Retinal pigment epithelial cell (primary cell): ENCODE results near the gene ADAMTSL4.
"Not testable (repeated sequence)": the region's sequence is repeated elsewhere in the genome, so short reads cannot be mapped to it uniquely, and the experiment has no call there.

Experiments used
- DNase-seq: peaks from one replicate; pipeline ENCODE4 v3.0.0-alpha.2; 2010; ENCODE audit warnings: low read depth
- H3K4me3 ChIP-seq: 2 replicates; pipeline ENCODE4 v1.5.1; 2011; ENCODE audit warnings: mild to moderate bottlenecking, low read length, control low read depth, moderate library complexity
- TF ChIP-seq, protein P1 (sequence below): conservative IDR thresholded peaks from 2 replicates; pipeline ENCODE4 v1.5.1; 2011; ENCODE audit warnings: low read depth, low read length, control low read depth, inconsistent platforms

ADAMTSL4 gene

DNA sequence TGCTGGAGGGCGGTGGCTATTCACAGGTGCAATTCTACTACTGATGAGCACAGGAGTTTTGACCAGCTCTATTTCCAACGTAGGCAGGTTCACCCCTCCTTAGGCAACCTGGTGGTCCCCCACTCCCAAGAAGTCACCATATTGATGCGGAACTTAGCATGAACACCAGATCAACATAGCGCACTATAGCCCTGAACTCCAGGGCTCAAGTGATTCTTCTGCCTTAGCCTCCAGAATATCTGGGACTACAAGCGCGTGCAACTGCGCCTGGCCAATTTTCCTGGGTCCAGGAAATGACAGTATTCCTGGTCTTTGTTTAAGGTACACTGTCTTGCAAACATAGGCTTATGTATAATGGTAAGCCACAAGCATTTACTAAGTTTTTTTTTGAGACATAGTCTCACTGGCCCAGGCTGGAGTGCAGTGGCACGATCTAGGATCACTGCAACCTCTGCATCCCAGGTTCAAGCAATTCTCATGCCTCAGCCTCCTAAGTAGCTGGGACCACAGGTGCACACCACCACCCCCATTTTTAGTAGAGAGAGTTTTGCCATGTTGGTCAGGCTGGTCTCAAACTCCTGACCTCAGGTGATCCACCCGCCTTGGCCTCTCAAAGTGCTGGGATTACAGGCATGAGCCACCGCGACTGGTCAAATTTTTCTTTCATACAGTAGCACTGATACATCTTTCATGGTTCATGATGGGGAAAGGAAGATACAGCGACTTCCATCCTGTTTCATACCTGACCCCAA lies 17.6 kb downstream of the ADAMTSL4 start:
- no peak for DNase-seq
- H3K4me3 ChIP-seq, result no peak overlapping the region
- TF ChIP-seq, protein P1, sequence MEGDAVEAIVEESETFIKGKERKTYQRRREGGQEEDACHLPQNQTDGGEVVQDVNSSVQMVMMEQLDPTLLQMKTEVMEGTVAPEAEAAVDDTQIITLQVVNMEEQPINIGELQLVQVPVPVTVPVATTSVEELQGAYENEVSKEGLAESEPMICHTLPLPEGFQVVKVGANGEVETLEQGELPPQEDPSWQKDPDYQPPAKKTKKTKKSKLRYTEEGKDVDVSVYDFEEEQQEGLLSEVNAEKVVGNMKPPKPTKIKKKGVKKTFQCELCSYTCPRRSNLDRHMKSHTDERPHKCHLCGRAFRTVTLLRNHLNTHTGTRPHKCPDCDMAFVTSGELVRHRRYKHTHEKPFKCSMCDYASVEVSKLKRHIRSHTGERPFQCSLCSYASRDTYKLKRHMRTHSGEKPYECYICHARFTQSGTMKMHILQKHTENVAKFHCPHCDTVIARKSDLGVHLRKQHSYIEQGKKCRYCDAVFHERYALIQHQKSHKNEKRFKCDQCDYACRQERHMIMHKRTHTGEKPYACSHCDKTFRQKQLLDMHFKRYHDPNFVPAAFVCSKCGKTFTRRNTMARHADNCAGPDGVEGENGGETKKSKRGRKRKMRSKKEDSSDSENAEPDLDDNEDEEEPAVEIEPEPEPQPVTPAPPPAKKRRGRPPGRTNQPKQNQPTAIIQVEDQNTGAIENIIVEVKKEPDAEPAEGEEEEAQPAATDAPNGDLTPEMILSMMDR, result no peak

DNA sequence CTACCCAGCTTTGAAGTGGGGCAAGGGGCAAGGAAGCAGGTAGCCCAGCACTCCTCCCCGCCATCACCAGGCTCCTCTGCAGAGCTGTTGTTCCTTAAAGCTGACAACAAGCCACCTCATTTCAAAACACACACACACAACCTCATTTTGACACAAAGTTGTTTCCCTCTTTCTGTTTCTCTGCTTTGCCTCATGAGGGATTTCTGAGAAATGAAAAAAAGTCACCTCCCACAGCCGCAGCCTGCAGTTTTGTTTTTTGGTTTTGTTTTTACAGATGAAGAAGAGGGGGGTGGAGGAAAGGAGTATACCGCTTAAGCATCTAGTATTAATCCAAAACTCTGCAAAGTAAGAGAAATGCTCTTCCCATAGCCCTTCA lies 18.1 kb downstream of the ADAMTSL4 start:
- TF ChIP-seq, protein P1, result no peak
- DNase-seq, result no peak
- H3K4me3 ChIP-seq, result peak overlapping the region; percentile 29

DNA sequence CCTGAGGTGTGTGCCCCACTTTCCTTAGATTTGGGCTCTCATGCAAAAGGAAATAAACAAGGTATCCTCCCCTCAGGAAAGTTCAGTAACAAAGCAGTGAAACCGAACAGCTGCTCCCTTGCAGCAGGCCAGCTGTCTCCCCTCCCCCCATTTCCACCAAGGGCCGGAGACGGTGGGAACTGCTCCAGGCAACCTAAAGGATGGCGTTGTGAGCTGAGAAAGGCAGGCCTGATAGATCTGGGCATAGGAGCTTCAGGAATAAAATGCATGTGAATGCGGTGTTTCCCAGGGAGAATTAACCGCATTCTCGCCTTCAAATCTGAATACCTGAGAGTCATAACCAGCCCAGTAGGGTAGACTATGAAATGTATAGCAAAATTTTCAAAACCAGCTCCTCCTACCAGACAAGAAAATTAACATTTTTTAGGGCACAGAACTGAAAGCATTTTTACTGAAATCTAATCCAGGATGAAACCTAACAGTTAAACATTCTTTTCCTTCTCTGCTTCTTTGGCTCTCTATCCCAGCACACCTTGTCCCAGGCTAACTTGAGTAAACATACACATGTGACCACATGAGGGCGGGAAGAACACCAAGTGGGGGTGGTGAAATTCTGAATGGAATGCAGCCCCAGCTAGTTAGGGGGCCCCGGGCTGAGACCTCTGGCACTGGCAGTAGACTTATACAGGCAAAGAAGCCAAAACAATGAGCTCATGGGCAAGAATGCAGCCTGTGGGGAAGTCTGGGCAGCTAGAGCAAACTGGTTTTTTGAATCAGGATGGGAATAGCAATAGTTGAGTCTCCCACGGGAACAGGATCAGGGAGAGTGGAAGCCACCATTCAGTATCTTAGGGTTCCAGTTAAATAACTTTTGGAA lies 18.7 kb downstream of the ADAMTSL4 start:
- H3K4me3 ChIP-seq, result peak overlapping the region; percentile 29
- TF ChIP-seq, protein P1, result no peak
- peak; percentile 99 for DNase-seq

DNA sequence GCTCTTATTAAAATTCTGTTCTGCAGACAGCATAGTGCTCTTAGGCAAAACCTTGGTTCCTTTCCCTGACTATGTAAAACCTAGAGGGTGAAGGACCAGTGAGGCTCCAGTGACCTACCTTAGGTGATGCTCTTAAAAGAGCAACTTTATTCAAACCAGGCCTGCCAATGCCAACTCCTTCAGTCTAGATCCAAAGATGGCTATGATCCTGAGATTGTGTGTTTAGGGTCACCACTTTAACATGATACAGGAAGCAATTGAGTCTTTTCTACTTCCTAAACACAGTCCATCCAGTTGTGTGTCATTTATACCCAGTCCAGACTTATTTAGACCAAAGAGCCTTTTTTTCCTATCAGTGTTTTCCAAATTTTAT lies 19.4 kb downstream of the ADAMTSL4 start:
- no peak for DNase-seq
- TF ChIP-seq, protein P1, result no peak
- H3K4me3 ChIP-seq, result no peak overlapping the region

DNA sequence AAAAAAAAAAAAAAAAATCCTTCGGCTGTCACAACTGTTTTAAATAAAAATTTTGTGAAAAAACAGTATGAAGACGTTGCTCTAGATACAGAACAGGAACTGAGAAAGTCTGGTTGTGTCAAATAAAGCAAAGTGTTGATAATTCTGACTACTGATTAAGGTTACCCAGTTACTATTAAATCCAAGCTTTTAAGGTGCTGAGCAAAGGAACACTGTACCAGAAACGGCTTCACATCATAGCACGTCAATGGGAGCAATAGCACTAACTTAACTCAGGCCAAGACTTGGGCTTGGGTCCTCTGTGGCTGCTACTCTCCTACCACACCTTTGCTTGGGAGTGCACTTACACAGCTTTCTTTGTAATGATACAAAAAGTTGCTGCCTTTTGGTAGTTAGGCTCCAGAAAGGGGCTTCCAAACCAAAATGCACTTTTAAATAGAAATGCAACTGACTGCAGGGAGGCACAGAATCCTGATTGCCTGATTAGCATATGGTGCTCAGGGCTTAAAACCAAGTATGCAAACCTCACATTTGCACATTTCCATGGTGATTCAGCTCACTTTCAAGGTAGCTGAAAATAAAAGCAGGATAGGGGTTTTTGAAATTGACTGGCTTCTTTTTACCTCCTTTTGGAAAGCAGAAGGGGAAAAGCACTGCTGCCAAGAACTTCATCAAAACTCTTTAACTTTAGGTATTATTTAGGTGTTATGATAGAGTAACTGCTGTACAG lies 23.9 kb downstream of the ADAMTSL4 start:
- TF ChIP-seq, protein P1, result no peak
- H3K4me3 ChIP-seq, result peak overlapping the region; percentile 9
- no peak for DNase-seq

DNA sequence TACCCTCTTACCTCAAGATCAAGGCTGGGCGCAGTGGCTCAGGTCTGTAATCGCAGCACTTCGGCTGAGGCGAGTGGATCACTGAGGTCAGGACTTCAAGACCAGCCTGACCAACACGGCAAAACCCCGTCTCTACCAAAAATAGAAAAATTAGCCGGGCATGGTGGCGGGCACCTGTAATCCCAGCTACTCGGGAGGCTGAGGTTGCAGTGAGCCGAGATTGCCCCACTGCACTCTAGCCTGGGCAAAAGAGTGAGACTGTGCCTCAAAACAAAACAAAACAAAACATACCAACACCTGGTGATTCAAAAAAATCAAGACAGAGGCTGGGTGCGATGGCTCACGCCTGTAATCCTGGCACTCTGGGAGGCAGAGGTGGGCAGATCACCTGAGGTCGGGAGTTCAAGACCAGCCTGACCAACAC lies 24.5 kb downstream of the ADAMTSL4 start:
- not testable (repeated sequence) for DNase-seq, H3K4me3 ChIP-seq
